Natural killer cell (primary cell): ENCODE measurements around the gene IL31. TPM values are rescaled to one million over a fixed set of nuclear protein-coding genes. Genes with fewer than 3 reads are reported as not detected.

Source experiments
- ATAC-seq, 3 donors: fragments of 150-1000 bp in 2 of 3; fragments of 200-7000 bp in 1 of 3; cut with Tn5 transposase; 1 replicate in 1 of 3; 2 replicates in 2 of 3; pipeline ENCODE4 v1.10.0; 2021; ENCODE audit warnings: mild to moderate bottlenecking in 2 of 3, moderate library complexity in 2 of 3
- DNase-seq, 2 donors: peaks; one replicate each; pipeline versions ENCODE4 v3.0.0 to v3.0.0-alpha.2; 2013 to 2021; ENCODE audit warnings: mixed read lengths in 1 of 2
- H3K27ac ChIP-seq: one replicate; pipeline ENCODE4 v1.5.1; 2013; ENCODE audit warnings: mild to moderate bottlenecking, low read length
- H3K27me3 ChIP-seq: one replicate; pipeline ENCODE4 v1.6.1; 2013; ENCODE audit warnings: low read length; ENCODE audit not compliant: control insufficient read depth, insufficient read depth
- H3K36me3 ChIP-seq: one replicate; pipeline ENCODE4 v1.6.1; 2013; ENCODE audit warnings: low read length; ENCODE audit not compliant: control insufficient read depth, insufficient read depth
- H3K4me1 ChIP-seq: one replicate; pipeline ENCODE4 v1.6.1; 2013; ENCODE audit warnings: low read length; ENCODE audit not compliant: control insufficient read depth, insufficient read depth
- H3K4me3 ChIP-seq: one replicate; pipeline ENCODE4 v1.5.1; 2013; ENCODE audit warnings: low read length
- H3K9me3 ChIP-seq: one replicate; pipeline ENCODE4 v1.6.1; 2013; ENCODE audit warnings: low read length; ENCODE audit not compliant: control insufficient read depth, insufficient read depth
- H3K27ac Mint-ChIP-seq, 2 donors: one replicate each; pipeline ENCODE4 v1.8.0; 2022; ENCODE audit warnings: mild to moderate bottlenecking in 2 of 2, mixed read lengths in 2 of 2, moderate library complexity in 1 of 2
- H3K27me3 Mint-ChIP-seq, 2 donors: one replicate each; pipeline ENCODE4 v1.8.0; 2022; ENCODE audit warnings: low read depth in 2 of 2, mixed read lengths in 2 of 2
- H3K36me3 Mint-ChIP-seq: one replicate; pipeline ENCODE4 v1.8.0; 2022; ENCODE audit warnings: mixed read lengths
- H3K4me1 Mint-ChIP-seq, 2 donors: one replicate each; pipeline ENCODE4 v1.8.0; 2022; ENCODE audit warnings: mixed read lengths in 2 of 2
- H3K4me3 Mint-ChIP-seq: one replicate; pipeline ENCODE4 v1.8.0; 2022; ENCODE audit warnings: mild to moderate bottlenecking, moderate library complexity, mixed read lengths
- H3K9me3 Mint-ChIP-seq, 2 donors: one replicate each; pipeline ENCODE4 v1.8.0; 2022; ENCODE audit warnings: mixed read lengths in 2 of 2
- CTCF ChIP-seq: fragments of 200-600 bp; IDR thresholded peaks from one replicate; pipeline ENCODE4 v1.8.0; 2022; ENCODE audit warnings: antibody characterized with exemption
- WGBS: methylation state at CpG from one replicate; pipeline ENCODE4 v1.1.7; 2013; ENCODE audit warnings: missing lambda C conversion rate; ENCODE audit not compliant: insufficient coverage; 5-methylcytosine and 5-hydroxymethylcytosine counted together
- intact Hi-C: fragments of 100-400 bp; cut with micrococcal nuclease; formaldehyde crosslinking; loops from one replicate; pipeline ENCODE4 v1.14.2; 2022
- total RNA-seq, 4 donors: library from RNA; stranded (reverse); fragments of 120-200 nt in 1 of 4; gene quantifications; one replicate each; pipeline versions ENCODE4 v1.2.3 to v1.2.4, GENCODE V29; 2013 to 2022

Gene IL31
- total RNA-seq, 3 donors from 2014 or later (not counting 1 experiment from before 2014, with no cell fraction given) = not detected

GRCh38 chr12:122200541-122201175 is 26.6 kb upstream of the IL31 start:
- H3K4me1 Mint-ChIP-seq = peaks cover 13 to 21% of the 10 kb centered on the region in 2 donors
- no peaks in the 10 kb centered on the region for H3K36me3 Mint-ChIP-seq
- 83% methylated on average over 22 of the region's 24 CpGs for WGBS
- peaks cover 25% of the 10 kb centered on the region for H3K27me3 ChIP-seq
- ATAC-seq (no peak), DNase-seq (no peak)
- intact Hi-C loops = no loop called here
- no peak overlapping the region for H3K4me3 ChIP-seq
- H3K4me3 Mint-ChIP-seq = no peak overlapping the region
- no peaks in the 10 kb centered on the region for H3K9me3 ChIP-seq
- H3K4me1 ChIP-seq = peaks cover 12% of the 10 kb centered on the region
- H3K36me3 ChIP-seq = no peaks in the 10 kb centered on the region
- no peak overlapping the region for H3K27ac ChIP-seq
- TF ChIP-seq CTCF = no peak
- H3K9me3 Mint-ChIP-seq = no peaks in the 10 kb centered on the region
- peaks cover 8 to 19% of the 10 kb centered on the region in 2 donors for H3K27me3 Mint-ChIP-seq
- H3K27ac Mint-ChIP-seq = no peak overlapping the region

GRCh38 chr12:122199484-122200355 is 25.7 kb upstream of the IL31 start:
- H3K36me3 ChIP-seq = no peaks in the 10 kb centered on the region
- intact Hi-C loops = no loop called here
- no peak for TF ChIP-seq CTCF
- DNase-seq = no peak
- Mint-ChIP-seq H3K27ac (no peak overlapping the region), H3K36me3 (no peaks in the 10 kb centered on the region), H3K9me3 (no peaks in the 10 kb centered on the region), H3K4me3 (no peak overlapping the region), H3K4me1 (peaks cover 8 to 15% of the 10 kb centered on the region in 2 donors), H3K27me3 (peaks cover 2 to 13% of the 10 kb centered on the region in 2 donors)
- H3K27ac ChIP-seq = no peak overlapping the region
- no peaks in the 10 kb centered on the region for H3K9me3 ChIP-seq
- WGBS = 92% methylated on average over 29 of the region's 29 CpGs
- no peak overlapping the region for H3K4me3 ChIP-seq
- no peak for ATAC-seq
- peaks cover 20% of the 10 kb centered on the region for H3K27me3 ChIP-seq
- H3K4me1 ChIP-seq = peaks cover 12% of the 10 kb centered on the region

GRCh38 chr12:122197612-122197966 is 23.6 kb upstream of the IL31 start:
- Mint-ChIP-seq H3K4me3 (no peak overlapping the region), H3K27me3 (peaks cover 0 to 7% of the 10 kb centered on the region in 2 donors), H3K36me3 (no peaks in the 10 kb centered on the region)

More at GRCh38 chr12:122197612-122197966, 23.6 kb upstream of the IL31 start:
- Histone ChIP-seq H3K27me3 (peaks cover 11% of the 10 kb centered on the region), H3K4me1 (peaks cover under 1% of the 10 kb centered on the region), H3K9me3 (no peaks in the 10 kb centered on the region), H3K27ac (no peak overlapping the region), H3K36me3 (no peaks in the 10 kb centered on the region), H3K4me3 (no peak overlapping the region)
- H3K4me1 Mint-ChIP-seq = peaks cover 6 to 7% of the 10 kb centered on the region in 2 donors
- TF ChIP-seq CTCF = no peak
- DNase-seq = no peak
- H3K9me3 Mint-ChIP-seq = no peaks in the 10 kb centered on the region
- ATAC-seq = no peak
- WGBS = no CpG with 5 or more reads among the region's 1 CpG
- peak overlapping the region in 1 of 2 donors; percentile 44 for H3K27ac Mint-ChIP-seq
- intact Hi-C loops = no loop called here
